ENCODE data around the gene ACOT7.
A peak's percentile ranks its signal among the peaks of the same experiment; 100 is the strongest.

The ACOT7 gene

DNA sequence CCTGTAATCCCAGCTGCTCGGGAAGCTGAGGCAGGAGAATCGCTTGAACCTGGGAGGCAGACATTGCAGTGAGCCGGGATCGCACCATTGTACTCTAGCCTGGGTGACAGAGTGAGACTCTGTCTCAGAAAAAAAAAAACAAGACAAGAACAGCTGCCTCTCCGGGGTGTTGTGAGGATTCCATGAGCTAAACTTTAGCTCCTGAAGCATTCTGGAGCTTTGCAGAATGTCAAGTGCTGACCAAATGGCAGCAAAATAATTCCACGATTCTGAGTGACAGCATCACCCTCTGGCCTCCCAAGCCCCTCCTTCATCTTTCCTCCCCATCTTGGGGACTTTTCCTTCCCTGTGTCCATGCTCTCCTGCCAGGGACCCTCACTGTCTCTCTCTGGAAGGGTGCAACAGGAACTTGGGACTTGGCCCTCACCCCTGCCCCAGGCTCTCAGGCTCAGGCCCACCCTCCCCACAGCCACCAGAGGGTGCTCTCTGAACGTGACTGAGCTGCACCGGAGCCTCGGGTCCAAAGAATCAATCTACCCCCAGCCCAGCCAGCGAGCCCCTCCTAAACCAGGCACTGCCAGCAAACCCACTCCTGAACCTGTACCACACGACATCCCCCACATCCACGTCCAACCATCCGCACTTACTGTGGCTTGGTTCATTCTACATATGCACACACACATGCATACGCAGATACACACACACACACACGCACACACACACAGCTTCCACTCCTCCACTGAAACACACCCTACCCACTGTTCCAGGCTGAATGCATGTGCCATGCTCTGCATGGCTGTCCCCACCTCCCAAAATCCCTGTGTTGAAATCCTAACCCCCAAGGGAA is 45.7 kb downstream of the ACOT7 start:
- DNase-seq (ENCODE audit: low read depth in 2 of 2, low spot score in 1 of 2), result peak; percentile 34 to 44

DNA sequence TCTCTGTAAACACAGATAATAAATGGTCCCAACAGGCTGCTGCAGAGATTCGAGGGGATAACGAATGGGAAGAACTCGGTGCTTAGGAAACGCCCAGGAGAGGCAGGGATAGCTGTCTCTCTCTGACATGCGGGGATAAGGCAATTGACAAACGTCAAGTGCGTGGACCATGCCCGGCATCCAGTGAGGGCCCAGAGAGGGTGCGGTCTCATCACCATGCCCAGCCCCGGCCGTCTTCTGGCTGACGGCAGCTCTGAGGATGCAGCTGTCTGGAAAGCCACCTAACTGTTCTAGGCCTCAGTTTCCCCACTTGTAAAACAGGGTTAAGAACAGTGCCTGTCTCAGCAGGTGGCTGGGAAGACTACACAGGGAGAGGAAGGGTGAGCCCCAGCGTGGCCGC is 48.1 kb downstream of the ACOT7 start:
- DNase-seq (ENCODE audit: low read depth in 2 of 2, low spot score in 1 of 2), result no peak

DNA sequence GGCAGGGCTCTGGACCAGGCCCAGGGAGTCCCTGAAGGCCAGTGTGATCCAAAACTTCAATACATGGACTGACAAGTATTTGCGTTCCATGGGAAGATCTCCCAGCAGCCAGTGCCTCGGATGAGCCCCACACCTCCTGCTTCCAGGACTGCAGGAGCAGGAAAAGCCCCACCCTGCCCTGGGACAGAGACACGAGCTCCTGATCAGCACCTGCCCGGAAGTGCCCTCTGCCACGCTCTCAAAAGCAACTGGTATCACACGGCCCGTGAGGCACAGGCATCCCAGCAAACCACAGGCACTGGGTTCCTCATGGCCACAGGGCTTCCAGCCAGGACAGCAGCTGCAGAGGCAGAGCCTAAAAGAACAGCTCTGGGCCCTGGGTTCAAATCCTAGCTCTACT is 48.6 kb downstream of the ACOT7 start:
- DNase-seq (ENCODE audit: low read depth in 2 of 2, low spot score in 1 of 2), result no peak

DNA sequence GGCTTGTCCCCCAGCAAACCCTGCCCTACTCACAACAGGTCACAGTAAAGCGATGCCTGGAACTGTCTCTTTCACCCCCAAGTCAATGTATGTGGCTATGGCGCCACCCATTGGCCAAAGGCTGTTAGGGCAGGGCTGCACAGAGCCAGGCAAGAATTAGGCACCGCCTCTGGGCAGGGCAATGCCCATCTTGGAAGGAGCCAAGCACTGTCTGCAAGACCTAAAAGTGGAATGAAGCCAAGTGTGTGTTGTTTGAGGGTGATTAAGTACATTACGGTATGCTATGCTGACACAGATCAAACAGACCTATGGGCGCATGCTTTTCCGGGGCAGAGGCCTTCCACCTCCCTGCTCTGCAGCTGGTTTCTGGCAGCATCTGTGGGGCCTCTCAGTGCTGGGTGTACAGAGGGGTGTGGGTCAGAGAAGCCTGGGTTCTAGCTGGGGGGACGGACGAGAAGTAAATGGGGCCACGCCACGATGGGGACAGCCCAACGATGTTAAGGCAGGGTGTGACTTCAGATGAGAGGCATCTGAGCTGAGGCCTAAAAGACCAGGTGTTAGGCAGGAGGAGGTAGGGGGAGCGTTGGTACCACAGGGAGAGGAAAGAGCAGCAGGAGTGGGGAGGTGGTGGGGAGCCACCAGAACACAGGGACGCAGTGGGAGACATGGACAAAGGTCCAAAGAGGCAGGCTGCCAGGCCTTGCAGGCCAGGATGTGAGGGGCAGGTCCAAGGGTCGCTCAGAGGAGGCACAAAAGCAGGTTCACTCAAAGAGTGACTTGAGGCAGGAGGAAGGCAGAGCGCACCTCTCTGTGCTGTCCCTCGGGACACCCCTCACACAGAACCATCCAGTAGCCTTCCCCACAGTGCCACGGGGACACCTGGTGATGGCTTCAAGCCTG is 49.8 kb downstream of the ACOT7 start:
- DNase-seq (ENCODE audit: low read depth in 2 of 2, low spot score in 1 of 2), result peak in 1 of 2 donors; percentile 29

DNA sequence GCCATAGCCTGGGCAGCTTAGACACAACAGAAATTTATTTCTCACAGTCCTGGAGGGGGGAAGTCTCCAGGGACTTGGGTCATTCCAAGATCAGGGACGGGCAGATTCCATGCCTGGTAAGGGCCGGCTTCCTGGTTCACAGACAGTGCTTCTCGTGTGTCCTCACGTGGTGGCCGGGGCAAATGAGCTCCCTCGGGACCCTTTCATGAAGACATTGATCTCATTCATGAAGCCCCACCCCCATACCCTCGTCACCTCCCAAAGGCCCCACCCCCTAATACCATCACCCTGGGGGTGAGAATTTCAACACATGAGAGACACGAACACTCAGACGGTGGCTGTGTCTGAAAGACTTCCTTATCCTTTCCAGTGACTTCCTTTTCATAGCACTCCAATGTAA is 51.5 kb downstream of the ACOT7 start:
- no peak for DNase-seq (ENCODE audit: low read depth in 2 of 2, low spot score in 1 of 2)

DNA sequence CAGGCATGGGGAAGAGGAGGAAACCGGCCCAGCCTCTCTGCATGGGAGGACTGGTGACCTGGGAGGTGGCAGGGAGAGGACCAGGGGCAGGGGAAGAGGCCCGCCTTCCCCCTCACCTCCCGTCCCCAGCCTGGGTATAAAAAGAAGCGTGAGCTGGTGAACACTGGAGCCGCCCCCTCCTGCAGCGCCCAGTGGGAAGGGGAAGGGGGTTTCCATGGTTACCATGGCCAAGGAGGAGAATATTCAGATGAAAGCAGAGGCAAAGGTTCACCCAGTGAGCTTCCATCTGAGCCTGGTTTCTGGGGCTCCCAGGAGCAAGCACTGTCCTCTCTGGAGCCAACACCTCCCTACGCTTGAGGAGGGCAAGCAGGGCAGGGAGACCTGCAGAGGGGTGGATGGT is 54.9 kb downstream of the ACOT7 start:
- DNase-seq (ENCODE audit: low read depth in 2 of 2, low spot score in 1 of 2), result no peak

DNA sequence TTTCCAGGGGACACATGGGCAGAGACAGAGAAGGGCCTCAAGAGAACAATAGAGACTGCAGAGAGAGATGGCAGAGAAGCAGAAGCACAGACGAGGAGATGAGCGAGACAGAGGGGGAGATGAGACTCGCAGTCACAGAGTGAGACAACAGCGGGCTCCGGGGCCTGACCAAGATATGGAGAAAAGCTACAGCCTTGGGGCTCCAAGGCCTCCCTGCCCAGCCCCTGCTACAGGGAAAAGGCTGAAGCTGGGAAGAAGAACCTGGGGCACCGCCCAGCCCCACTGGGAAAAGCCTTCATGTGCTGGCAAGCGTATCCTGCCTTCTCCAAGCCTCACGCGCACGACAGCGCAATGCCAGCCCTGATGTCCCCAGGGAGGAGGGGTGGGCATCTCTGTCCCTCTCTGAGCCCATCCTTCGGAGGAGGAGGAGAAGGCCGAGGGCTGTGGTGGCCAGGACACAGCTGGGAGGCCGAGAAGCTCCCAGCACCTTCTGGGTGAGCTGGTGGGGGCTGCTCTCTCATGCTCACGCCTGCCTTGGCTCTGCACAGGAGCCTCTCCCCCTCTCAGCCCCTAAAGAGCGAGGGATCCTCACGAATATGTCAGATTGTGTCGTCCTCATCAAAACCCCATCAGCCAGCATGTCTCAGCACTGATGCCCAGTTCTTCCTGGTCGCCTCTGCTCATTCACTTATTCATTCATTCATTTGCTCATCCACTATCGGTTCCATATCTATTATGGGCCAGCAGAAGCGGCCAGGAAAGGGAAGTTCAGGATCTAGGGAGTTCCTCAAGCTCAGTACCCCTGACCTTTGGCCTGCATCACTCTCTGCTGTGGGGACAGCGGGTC is 56.6 kb downstream of the ACOT7 start:
- DNase-seq (ENCODE audit: low read depth in 2 of 2, low spot score in 1 of 2), result no peak

DNA sequence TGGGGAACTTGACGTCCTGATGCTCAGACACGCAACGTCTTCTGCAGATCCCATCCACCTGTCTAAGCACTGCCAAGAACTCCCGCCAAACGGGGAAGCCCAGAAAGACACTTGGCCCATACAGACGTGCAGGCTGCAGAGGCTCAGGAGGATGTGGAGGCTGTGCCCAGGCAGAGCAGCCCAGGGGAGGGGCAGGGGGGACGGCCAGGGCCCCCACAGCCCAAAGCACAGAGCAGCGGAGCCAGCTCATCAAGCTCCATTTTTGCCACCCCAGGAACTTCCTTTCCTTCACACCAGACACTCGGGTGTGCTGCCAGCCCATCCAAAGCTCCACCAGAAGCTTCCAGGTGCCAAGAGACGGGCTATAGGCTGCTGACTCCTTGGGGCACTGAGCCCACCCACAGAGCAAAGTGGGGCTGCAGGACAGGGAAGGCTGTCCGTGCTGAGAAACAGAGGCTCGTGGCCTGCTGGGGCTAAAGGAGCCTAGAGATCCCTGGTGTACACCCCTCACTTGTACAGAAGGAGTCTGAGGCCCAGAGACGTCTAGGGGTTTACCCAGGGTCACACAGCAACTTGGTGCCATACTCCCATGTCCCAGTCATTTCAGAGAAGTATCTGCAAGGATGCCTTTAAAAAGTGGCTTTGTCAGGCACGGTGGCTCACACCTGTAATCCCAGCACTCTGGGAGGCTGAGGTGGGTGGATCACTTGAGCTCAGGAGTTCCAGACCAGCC is 59.1 kb downstream of the ACOT7 start:
- DNase-seq (ENCODE audit: low read depth in 2 of 2, low spot score in 1 of 2), result no peak

DNA sequence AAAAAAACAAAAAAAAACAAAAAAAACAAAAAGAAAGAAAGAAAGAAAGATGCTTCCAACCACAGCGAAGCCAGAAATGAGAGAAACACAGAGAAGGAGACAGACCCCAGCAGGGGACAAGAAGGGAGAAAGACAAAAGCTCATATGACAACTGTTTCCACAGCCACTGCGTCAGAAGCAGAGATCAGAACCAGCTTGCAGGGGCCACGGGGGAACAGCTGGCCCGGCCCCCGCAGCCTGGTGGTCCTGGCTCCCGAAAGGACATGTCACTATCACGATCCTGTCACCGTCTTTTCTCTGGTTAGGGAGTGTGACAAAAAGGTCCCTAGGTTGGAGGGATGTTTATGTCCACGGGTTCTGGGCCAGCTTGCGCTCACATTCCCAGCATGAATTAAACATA is 60.7 kb downstream of the ACOT7 start:
- no peak for DNase-seq (ENCODE audit: low read depth in 2 of 2, low spot score in 1 of 2)

DNA sequence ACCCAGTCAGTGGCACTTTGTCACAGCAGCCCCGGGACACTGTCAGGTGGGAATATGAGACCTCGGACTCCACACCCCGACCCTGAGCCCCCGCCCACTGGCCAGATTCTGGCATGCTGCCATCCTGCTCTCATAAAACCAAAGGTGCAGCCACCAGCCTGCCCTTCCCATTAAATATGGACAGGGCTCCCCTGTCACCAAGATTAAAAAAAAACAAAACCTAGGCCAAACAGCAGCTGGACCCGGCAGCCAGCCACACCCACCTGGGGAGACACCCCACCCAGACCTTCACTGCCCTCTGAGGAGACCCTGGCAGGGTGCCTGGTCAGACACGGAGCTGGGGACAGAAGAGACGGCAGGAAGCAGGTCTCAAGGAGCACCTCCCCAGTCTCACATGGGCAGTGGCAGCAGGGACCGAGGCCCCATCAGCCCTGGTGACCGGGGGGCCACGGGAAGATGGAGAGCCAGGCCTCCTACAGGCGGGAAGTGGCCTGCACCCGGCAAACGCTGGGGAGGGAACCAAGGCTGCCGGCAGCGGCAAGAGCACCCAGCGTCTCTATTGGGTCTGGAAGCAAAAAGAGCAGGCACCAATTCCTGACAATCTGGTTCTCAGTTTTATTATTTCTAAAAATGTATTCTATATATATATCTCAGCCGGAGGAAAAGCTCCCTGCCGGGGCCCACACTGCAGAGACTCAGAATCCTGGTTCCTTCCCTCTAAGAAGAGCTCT is 61.9 kb downstream of the ACOT7 start:
- DNase-seq (ENCODE audit: low read depth in 2 of 2, low spot score in 1 of 2), result no peak

DNA sequence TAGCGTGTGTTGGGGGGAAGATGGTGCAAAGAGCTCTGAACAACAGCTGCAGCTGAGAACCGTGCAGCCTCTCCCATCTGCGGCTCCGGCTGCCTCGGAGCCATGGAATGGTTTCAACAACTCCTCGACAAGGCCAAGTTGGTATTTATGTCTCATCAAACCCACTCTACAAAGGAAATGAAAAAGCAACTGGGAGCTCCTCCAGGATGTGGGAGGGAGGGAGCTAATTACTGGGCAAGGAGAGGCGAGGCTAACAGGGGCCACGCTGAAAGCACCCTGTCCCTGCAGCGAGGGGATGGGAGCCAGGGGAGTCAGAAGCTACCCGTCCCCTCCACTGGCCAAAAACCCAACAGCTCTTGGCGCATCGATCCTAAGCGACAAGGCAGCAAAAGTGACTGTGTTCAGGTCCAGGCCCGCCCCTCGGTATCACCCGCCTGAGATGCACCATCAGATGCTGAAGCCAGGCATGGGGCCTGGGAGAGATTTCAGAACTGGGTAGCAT is 63.1 kb downstream of the ACOT7 start:
- no peak for DNase-seq (ENCODE audit: low read depth in 2 of 2, low spot score in 1 of 2)

DNA sequence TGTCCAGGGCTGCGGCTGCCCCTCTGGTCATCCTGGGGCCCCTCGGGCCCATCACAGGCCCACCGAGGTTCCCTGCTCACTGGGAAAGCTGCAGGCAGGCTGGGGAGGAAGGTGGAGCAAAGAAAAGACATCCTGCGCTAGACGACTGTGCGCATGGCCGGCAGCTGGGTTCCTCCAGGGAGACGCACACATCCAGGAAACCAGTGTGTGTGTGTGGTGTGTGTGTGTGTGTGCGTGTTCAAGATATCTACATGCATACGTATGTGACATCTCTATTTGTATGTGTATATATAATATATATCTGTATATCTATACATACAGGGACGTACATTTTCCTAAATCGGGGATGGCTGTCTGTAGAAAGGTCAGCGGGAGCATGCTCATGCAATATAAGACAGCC is 63.7 kb downstream of the ACOT7 start:
- DNase-seq (ENCODE audit: low read depth in 2 of 2, low spot score in 1 of 2), result no peak

DNA sequence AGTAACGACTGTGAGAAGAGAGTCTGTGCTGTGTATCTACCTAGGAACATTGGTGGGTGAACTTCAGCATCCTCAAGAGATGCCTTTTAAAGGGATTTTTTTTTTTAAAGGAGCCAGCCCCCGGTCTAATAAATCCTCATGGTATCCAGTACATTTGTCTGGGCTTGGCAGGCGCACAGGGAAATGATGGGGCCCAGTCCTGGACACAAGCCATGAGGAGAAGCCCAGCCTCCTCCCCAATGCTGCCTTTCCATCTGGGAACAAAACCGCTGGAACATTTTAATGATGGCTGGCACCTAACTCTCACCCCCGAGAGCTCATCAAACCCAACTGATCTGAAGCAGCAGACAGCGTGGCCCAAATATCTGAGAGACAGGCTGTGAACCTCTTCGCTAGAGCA is 64.2 kb downstream of the ACOT7 start:
- DNase-seq (ENCODE audit: low read depth in 2 of 2, low spot score in 1 of 2), result no peak

DNA sequence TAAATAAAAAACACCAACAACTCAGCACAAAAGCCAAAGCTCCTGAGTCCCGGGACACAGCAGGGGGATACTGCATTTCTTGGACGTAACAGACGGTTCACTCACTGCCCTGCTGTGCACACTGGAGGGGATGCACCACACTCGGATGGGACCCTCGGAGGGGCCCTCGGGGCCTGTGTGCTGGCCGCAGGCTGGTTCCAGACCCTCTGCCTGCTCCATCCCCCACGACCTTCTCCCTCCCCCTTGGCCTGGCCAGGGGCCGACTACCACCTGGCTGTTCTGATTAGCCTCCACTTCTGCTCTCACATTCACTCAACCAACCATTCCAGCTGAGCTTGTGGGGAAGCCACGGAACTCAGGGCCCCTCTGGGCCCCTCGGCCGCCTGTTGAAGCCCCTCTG is 64.9 kb downstream of the ACOT7 start:
- DNase-seq (ENCODE audit: low read depth in 2 of 2, low spot score in 1 of 2), result no peak

DNA sequence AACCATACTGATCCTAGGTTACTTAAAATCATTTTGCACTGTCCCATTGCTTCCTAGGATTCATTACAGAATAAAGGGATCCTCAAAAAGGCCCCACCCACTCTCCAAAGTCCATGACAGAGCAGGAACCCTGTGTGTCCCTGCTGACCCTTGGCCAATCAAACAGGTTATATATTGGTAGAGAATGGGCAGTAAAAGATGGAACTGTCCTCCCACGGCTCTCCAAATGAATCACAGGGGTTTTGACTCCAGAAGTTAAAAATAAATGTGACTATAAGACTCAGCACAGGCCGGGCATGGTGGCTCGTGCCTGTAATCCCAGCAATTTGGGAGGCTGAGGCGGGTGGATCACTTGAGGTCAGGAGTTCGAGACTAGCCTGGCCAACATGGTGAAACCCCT is 65.5 kb downstream of the ACOT7 start:
- DNase-seq (ENCODE audit: low read depth in 2 of 2, low spot score in 1 of 2), result no peak

DNA sequence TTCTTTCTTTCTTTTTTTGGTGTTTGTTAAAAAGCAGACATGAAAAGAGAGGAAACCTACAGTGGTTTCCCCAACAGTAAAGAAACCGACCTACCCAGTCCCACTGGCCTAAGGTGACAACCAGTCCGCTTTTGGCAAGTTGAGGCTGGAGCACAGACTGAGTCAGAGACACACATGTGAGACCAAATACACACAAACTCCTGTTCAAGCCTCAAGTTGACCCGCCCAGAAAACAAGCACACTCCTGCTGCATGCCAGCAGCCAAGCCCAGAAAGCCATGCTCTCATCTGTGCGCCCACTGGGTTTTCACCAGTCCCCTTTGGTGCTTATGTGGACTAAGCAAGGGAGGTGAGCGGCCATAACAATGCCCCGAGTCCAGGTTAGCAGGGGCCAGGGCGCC is 68.1 kb downstream of the ACOT7 start:
- no peak for DNase-seq (ENCODE audit: low read depth in 2 of 2, low spot score in 1 of 2)

DNA sequence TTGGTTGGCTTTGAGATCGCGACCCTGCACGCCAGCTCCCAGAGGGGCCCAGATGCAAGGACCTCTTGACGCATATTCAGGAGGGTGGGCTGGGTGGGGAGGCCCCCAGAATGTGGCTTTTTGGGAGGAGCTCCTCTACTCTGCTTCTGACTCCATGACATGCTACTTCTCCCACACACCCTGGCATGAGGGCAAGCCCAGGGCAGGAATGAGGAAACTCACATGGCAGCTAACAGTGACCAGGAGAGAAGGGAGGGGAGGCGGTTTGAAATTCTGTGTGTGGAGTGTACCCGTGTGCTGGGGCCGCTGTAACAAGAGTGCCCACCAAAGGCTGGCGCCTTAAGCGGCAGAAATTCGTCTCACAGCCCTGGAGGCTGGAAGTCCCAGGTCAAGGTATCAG is 71.4 kb downstream of the ACOT7 start:
- no peak for DNase-seq (ENCODE audit: low read depth in 2 of 2, low spot score in 1 of 2)

DNA sequence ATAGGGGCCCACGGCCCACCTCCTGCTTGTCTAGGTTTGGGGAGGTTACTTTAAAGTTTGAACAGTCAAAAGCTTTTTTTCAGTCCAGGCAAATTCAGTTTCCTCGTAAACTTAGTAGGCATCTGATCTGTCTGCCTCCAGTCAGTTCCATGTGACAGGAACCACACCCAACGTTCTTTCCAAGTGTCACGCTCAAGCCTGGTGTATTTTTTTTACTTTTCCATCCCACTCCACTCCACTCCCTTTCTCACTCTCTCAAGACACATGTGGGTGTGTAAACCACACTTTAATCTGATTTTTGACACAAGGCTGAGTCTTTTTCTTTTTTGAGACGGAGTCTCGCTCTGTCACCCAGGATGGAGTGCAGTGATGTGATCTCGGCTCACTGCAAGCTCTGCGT is 72.4 kb downstream of the ACOT7 start:
- no peak for DNase-seq (ENCODE audit: low read depth in 2 of 2, low spot score in 1 of 2)

DNA sequence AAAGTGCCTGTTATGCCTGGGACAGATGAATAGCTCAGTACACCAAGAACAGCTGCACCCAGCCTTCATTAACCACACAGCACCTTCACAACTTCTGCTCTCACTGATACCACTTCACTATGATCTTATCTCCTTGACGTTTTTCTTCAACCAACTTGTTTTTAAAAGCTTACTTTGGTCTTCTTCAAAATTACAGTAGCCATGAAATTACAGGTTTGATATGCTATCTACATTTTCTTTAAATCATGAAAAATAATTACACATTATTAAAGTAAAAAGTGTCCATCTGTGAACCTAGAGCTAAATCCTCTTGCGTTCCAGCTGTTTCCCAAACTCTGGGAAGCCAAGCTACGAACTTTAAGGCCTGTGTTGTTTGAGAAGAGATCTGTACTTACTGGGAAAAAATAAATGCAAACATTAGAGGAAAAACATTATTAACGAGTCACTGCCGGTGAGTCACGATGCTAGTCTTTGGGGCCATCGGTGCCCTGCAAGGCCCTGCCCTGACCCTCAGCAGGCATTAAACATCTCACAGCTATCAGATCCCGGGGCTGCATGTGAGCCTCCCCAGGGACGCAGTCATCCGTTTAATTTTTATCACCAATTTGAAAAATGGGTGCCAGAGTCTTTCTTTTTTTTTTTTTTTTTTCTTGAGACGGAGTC is 76.3 kb downstream of the ACOT7 start:
- DNase-seq (ENCODE audit: low read depth in 2 of 2, low spot score in 1 of 2), result no peak

Data from stimulated activated CD8-positive, alpha-beta memory T cell treated with anti-CD3 and anti-CD28 coated beads, Interleukin-4, amount 100 ng/mL, for 4 hours (primary cell).